GM19455 (cell line): ENCODE measurements around the gene TSC22D2.
"Not testable (repeated sequence)": the region's sequence is repeated elsewhere in the genome, so short reads cannot be mapped to it uniquely, and the experiment has no call there.

Experiments used
- ATAC-seq: cut with Tn5 transposase; IDR thresholded peaks from one replicate; pipeline ENCODE4 v1.9.1; 2021; ENCODE audit not compliant: unreplicated experiment

TSC22D2 gene

GRCh38 chr3:150446470-150446977 is 38.4 kb downstream of the TSC22D2 start:
- no peak for ATAC-seq

- no peak for ATAC-seq
Measured at GRCh38 chr3:150447084-150447483, 39.0 kb downstream of the TSC22D2 start.

GRCh38 chr3:150447631-150448465 is 39.8 kb downstream of the TSC22D2 start:
- ATAC-seq, result no peak

GRCh38 chr3:150449169-150449721 is 41.1 kb downstream of the TSC22D2 start:
- ATAC-seq, result no peak

GRCh38 chr3:150450916-150451315 is 42.8 kb downstream of the TSC22D2 start:
- ATAC-seq, result no peak

GRCh38 chr3:150451329-150452048 is 43.4 kb downstream of the TSC22D2 start:
- ATAC-seq, result no peak

- no peak for ATAC-seq
Measured at GRCh38 chr3:150453353-150453752, 45.3 kb downstream of the TSC22D2 start.

GRCh38 chr3:150454085-150454484 is 46.0 kb downstream of the TSC22D2 start:
- ATAC-seq, result no peak

- no peak for ATAC-seq
Measured at GRCh38 chr3:150454622-150455021, 46.5 kb downstream of the TSC22D2 start.

- no peak for ATAC-seq
Measured at GRCh38 chr3:150455341-150455740, 47.2 kb downstream of the TSC22D2 start.

- no peak for ATAC-seq
Measured at GRCh38 chr3:150458001-150458400, 49.9 kb downstream of the TSC22D2 start.

GRCh38 chr3:150460484-150460883 is 52.4 kb downstream of the TSC22D2 start:
- ATAC-seq, result no peak

GRCh38 chr3:150461399-150461798 is 53.3 kb downstream of the TSC22D2 start:
- ATAC-seq, result no peak

GRCh38 chr3:150462108-150462507 is 54.0 kb downstream of the TSC22D2 start:
- no peak for ATAC-seq

GRCh38 chr3:150464684-150465083 is 56.6 kb downstream of the TSC22D2 start:
- no peak for ATAC-seq

- no peak for ATAC-seq
Measured at GRCh38 chr3:150467381-150467780, 59.3 kb downstream of the TSC22D2 start.

- ATAC-seq, result no peak
Measured at GRCh38 chr3:150469031-150469930, 61.2 kb downstream of the TSC22D2 start.

- no peak for ATAC-seq
Measured at GRCh38 chr3:150469931-150470740, 62.0 kb downstream of the TSC22D2 start.

GRCh38 chr3:150472421-150472820 is 64.3 kb downstream of the TSC22D2 start:
- no peak for ATAC-seq

- not testable (repeated sequence) for ATAC-seq
Measured at GRCh38 chr3:150473161-150473560, 65.1 kb downstream of the TSC22D2 start.
